K562 (cell line): ENCODE results near the gene ZFAND3. TPM values are rescaled to one million over a fixed set of nuclear protein-coding genes. Genes with fewer than 3 reads are reported as not detected.

Experiments used
- ATAC-seq: fragments of 200-7000 bp; cut with Tn5 transposase; 3 replicates; pipeline ENCODE4 v1.9.1; 2020; ENCODE audit warnings: moderate library complexity
- BruUV-seq: library from RNA; stranded (reverse); fragments of 400-500 nt; replicated peaks from 2 replicates; lab custom pipeline; 2021; lab: Mats Ljungman, UMichigan
- CTCF ChIA-PET: fragments of 300-600 bp; formaldehyde crosslinking; extraction: SDS; loops from one replicate; lab custom pipeline; 2021; ENCODE audit warnings: low intra/inter-chr PET ratio; lab: Yijun Ruan, JAX
- POLR2A ChIA-PET: fragments of 300-600, 350-650 bp; sonication (Branson Sonifier 250); formaldehyde crosslinking; extraction: SDS; loops from one replicate; lab custom pipeline; 2021; ENCODE audit warnings: antibody characterized with exemption, inconsistent platforms; lab: Yijun Ruan, JAX
- DNase-seq, 4 experiments: peaks; one replicate each; pipeline versions ENCODE4 v3.0.0 to v3.0.0-alpha.2; 2011 to 2018; ENCODE audit warnings: low spot score in 3 of 4, mixed read lengths in 3 of 4; ENCODE audit errors: extremely low read depth in 1 of 4
- FAIRE-seq: peaks from 2 replicates; lab custom pipeline; 2011; peaks lifted over from hg19 to GRCh38; lab: Jason Lieb, UNC
- H2AFZ ChIP-seq: 2 replicates; pipeline ENCODE4 v1.6.0; 2011; ENCODE audit warnings: low read depth, low read length, control low read depth, inconsistent platforms
- H3K27ac ChIP-seq: fragments of 200-600 bp; 3 replicates; pipeline ENCODE4 v1.8.0; 2011; ENCODE audit warnings: low read depth, mild to moderate bottlenecking, control low read depth, inconsistent platforms, low read length, moderate library complexity, mixed read lengths; ENCODE audit errors: extremely low read depth
- H3K27me3 ChIP-seq, 2 experiments: fragments of 300-600 bp in 1 of 2; 2 replicates in 1 of 2; 3 replicates in 1 of 2; pipeline versions ENCODE4 v1.6.0 to v1.8.0; 2011; ENCODE audit warnings: inconsistent platforms in 2 of 2, low read length in 2 of 2, mild to moderate bottlenecking in 1 of 2, mixed read lengths in 1 of 2, moderate library complexity in 1 of 2; ENCODE audit not compliant: control insufficient read depth in 2 of 2, insufficient read depth in 2 of 2
- H3K36me3 ChIP-seq: fragments of 300-600 bp; 3 replicates; pipeline ENCODE4 v1.8.0; 2011; ENCODE audit warnings: mild to moderate bottlenecking, low read length, inconsistent platforms; ENCODE audit not compliant: control insufficient read depth, insufficient read depth
- H3K4me1 ChIP-seq, 2 experiments: fragments of 200-600 bp in 1 of 2; replicated peaks in 1 of 2; 2 replicates in 1 of 2; 3 replicates in 1 of 2; pipeline versions ENCODE4 v1.5.1 to v1.8.0; 2011; ENCODE audit warnings: inconsistent platforms in 2 of 2, low read length in 2 of 2, mild to moderate bottlenecking in 1 of 2, mixed read lengths in 1 of 2, moderate library complexity in 1 of 2; ENCODE audit not compliant: control insufficient read depth in 2 of 2, insufficient read depth in 2 of 2
- H3K4me2 ChIP-seq: 2 replicates; pipeline ENCODE4 v1.6.1; 2011; ENCODE audit warnings: low read length, control low read depth, inconsistent platforms, mixed read lengths; ENCODE audit not compliant: insufficient read depth
- H3K4me3 ChIP-seq: fragments of 200-600 bp; sonication (generic), shearing (Covaris generic); 2 replicates; pipeline ENCODE4 v1.5.1; 2016; ENCODE audit warnings: control low read depth, inconsistent platforms
- H3K79me2 ChIP-seq: fragments of 200-600 bp; 3 replicates; pipeline ENCODE4 v1.8.0; 2011; ENCODE audit warnings: low read length, inconsistent platforms; ENCODE audit not compliant: control insufficient read depth, insufficient read depth
- H3K9ac ChIP-seq, 2 experiments: 2 replicates each; pipeline versions ENCODE4 v1.6.0 to v1.6.1; 2011; ENCODE audit warnings: low read depth in 2 of 2, low read length in 2 of 2, control low read depth in 1 of 2, inconsistent platforms in 1 of 2, mild to moderate bottlenecking in 1 of 2, mixed read lengths in 1 of 2; ENCODE audit not compliant: insufficient read depth in 1 of 2
- H3K9me1 ChIP-seq: one replicate; pipeline ENCODE4 v1.6.0; 2011; ENCODE audit warnings: inconsistent platforms, mild to moderate bottlenecking, low read length, moderate library complexity; ENCODE audit not compliant: control insufficient read depth, insufficient read depth
- H3K9me3 ChIP-seq: replicated peaks from 2 replicates; pipeline ENCODE4 v1.5.1; 2011; ENCODE audit warnings: low read depth, low read length, inconsistent platforms; ENCODE audit not compliant: control insufficient read depth, insufficient read depth
- H4K20me1 ChIP-seq: replicated peaks from 2 replicates; pipeline ENCODE4 v1.6.1; 2011; ENCODE audit warnings: low read length, inconsistent platforms, mixed read lengths; ENCODE audit not compliant: control insufficient read depth, insufficient read depth
- FOXJ2 ChIP-seq: fragments of 200-800 bp; sonication (Bioruptor generic); IDR thresholded peaks from 2 replicates; pipeline ENCODE4 v1.6.1; 2016; ENCODE audit warnings: missing genetic modification characterization, missing compliant biosample characterization
- HNRNPH1 ChIP-seq: fragments of 200-400 bp; formaldehyde crosslinking; optimal IDR thresholded peaks from 2 replicates; pipeline ENCODE3; 2017; ENCODE audit warnings: low read depth, mild to moderate bottlenecking, low read length, moderate library complexity
- KAT7 ChIP-seq: sonication (generic); formaldehyde crosslinking; IDR thresholded peaks from 2 replicates; pipeline ENCODE4 v1.8.0; 2022; ENCODE audit warnings: missing genetic modification reagents, mild to moderate bottlenecking, borderline replicate concordance
- NFYB ChIP-seq: IDR thresholded peaks from 2 replicates; pipeline ENCODE4 v1.6.1; 2011; ENCODE audit warnings: mild to moderate bottlenecking, moderate library complexity; ENCODE audit not compliant: insufficient read length; ENCODE audit errors: extremely low read depth
- POLR3G ChIP-seq: IDR thresholded peaks from 2 replicates; pipeline ENCODE4 v1.6.1; 2011; ENCODE audit not compliant: insufficient read length, insufficient replicate concordance; ENCODE audit errors: extremely low read depth
- SAP30 ChIP-seq: fragments of 200-600 bp; sonication (generic); IDR thresholded peaks from 2 replicates; pipeline ENCODE4 v1.6.1; 2012; ENCODE audit warnings: borderline replicate concordance, low read depth, mild to moderate bottlenecking, moderate library complexity, low read length, control low read depth, inconsistent platforms; ENCODE audit not compliant: insufficient read depth, poor library complexity, severe bottlenecking
- SMAD4 ChIP-seq: fragments of 250-450 bp; sonication (Bioruptor Pico); conservative IDR thresholded peaks from 2 replicates; pipeline ENCODE4 v1.8.0; 2021; ENCODE audit warnings: inconsistent platforms, mild to moderate bottlenecking, moderate library complexity
- TAL1 ChIP-seq: fragments of 450-650 bp; IDR thresholded peaks from 2 replicates; pipeline ENCODE4 v1.6.1; 2016; ENCODE audit warnings: mild to moderate bottlenecking
- ZNF12 ChIP-seq: sonication (generic); formaldehyde crosslinking; IDR thresholded peaks from 2 replicates; pipeline ENCODE4 v1.4.0; 2020; ENCODE audit warnings: mild to moderate bottlenecking, missing genetic modification reagents
- ZNF146 ChIP-seq: IDR thresholded peaks from one replicate; pipeline ENCODE4 v1.6.1; 2018; ENCODE audit warnings: missing compliant biosample characterization; ENCODE audit not compliant: unreplicated experiment
- ZNF224 ChIP-seq: sonication (generic); formaldehyde crosslinking; IDR thresholded peaks from 2 replicates; pipeline ENCODE4 v1.8.0; 2022; ENCODE audit warnings: mild to moderate bottlenecking, missing genetic modification reagents
- in situ Hi-C: fragments of 300-500 bp; cut with MboI; formaldehyde crosslinking; loops from 4 replicates; pipeline ENCODE4 v1.15.0; 2018; ENCODE audit warnings: inconsistent platforms, mixed read lengths
- intact Hi-C: fragments of 100-400 bp; cut with micrococcal nuclease; formaldehyde crosslinking; loops from 2 replicates; pipeline ENCODE4 v1.14.2; 2022
- polyA plus RNA-seq, 8 experiments: library from polyadenylated mRNA; depleted of rRNA in 4 of 8; stranded (reverse) in 5 of 8; unstranded in 3 of 8; fragments of >200 nt; fragmentation: Nextera tagmentation in 2 of 8; fragmentation: Illumina TruSeq in 1 of 8; extraction: Ambion mirVana in 2 of 8; extraction: Trizol in 1 of 8; gene quantifications; 2 replicates each; pipeline versions ENCODE4 v1.2.1 to v1.2.3, GENCODE V29; 2011 to 2014; ENCODE audit warnings: inconsistent platforms in 1 of 8, missing spikeins in 1 of 8
- total RNA-seq, 7 experiments: library from RNA; depleted of rRNA in 6 of 7; stranded (reverse); fragments of >200 nt in 6 of 7; fragmentation: Illumina TruSeq in 2 of 7; extraction: Trizol in 2 of 7; gene quantifications; 2 replicates each; pipeline versions ENCODE4 v1.2.1 to v1.2.3, GENCODE V29; 2011 to 2021; ENCODE audit warnings: low replicate concordance in 1 of 7
- TF ChIP-seq, protein P1 (sequence below), 2 experiments: IDR thresholded peaks; 2 replicates each; pipeline ENCODE4 v1.6.1; 2011; ENCODE audit warnings: borderline replicate concordance in 1 of 2, control low read depth in 1 of 2, low read depth in 1 of 2, low read length in 1 of 2, mild to moderate bottlenecking in 1 of 2, mixed read lengths in 1 of 2, moderate library complexity in 1 of 2; ENCODE audit not compliant: insufficient read depth in 1 of 2, insufficient read length in 1 of 2, poor library complexity in 1 of 2, severe bottlenecking in 1 of 2; ENCODE audit errors: extremely low read depth in 1 of 2
- TF ChIP-seq, protein P2 (sequence below): fragments of 450-650 bp; IDR thresholded peaks from 2 replicates; pipeline ENCODE4 v1.6.1; 2016; ENCODE audit warnings: low read depth, mild to moderate bottlenecking, moderate library complexity

ZFAND3 gene
- total and polyA plus RNA-seq, 9 of the 15 experiments (the other 6 are each of a cell fraction or from before 2014, with no cell fraction given): 0.81 to 26.6 (median 11.8) TPM

DNA sequence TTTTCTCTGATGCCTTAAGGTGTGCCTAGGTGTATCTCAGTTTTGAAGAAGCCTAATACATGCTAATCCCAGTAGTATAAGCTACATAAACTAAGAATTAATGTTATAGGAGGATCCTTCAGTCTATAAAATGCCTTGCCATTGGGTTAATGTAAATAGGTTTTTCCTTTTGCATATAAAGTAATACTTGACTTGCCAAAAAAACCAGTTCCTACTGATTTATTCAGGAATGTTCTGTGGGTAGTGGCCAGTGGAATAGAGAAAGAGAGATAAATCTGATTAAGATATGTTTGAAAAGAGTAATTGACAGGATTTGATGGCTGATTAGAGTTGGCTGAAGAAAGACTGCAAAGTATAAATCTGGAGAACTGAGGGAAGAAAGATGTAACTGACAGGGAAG, 273.4 kb downstream of the ZFAND3 start:
- FAIRE-seq: no peak
- peaks cover 2 to 5% of the 10 kb centered on the region in 2 experiments; a peak in 2 of 5 replicates for H3K4me1 ChIP-seq
- intact Hi-C loops: no loop called here
- no peak for TF ChIP-seq SAP30
- TF ChIP-seq HNRNPH1: no peak
- TF ChIP-seq, protein P1, sequence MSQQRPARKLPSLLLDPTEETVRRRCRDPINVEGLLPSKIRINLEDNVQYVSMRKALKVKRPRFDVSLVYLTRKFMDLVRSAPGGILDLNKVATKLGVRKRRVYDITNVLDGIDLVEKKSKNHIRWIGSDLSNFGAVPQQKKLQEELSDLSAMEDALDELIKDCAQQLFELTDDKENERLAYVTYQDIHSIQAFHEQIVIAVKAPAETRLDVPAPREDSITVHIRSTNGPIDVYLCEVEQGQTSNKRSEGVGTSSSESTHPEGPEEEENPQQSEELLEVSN (IDR thresholded peaks at IDR 0.05; ENCODE audit: borderline replicate concordance in 1 of 2, extremely low read depth in 1 of 2, insufficient read depth in 1 of 2, insufficient read length in 1 of 2, low read depth in 1 of 2, low read length in 1 of 2, poor library complexity in 1 of 2, severe bottlenecking in 1 of 2): no peak
- no peak for TF ChIP-seq FOXJ2 (tag)
- no peak for TF ChIP-seq POLR3G
- TF ChIP-seq ZNF146 (CRISPR knock-in tag): no peak
- TF ChIP-seq, protein P2, sequence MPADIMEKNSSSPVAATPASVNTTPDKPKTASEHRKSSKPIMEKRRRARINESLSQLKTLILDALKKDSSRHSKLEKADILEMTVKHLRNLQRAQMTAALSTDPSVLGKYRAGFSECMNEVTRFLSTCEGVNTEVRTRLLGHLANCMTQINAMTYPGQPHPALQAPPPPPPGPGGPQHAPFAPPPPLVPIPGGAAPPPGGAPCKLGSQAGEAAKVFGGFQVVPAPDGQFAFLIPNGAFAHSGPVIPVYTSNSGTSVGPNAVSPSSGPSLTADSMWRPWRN: no peak
- TF ChIP-seq SMAD4: no peak
- TF ChIP-seq KAT7: no peak
- TF ChIP-seq ZNF12 (CRISPR knock-in tag): no peak
- TF ChIP-seq NFYB: no peak
- TF ChIP-seq TAL1: no peak
- no peak for TF ChIP-seq ZNF224 (CRISPR knock-in tag)
- TF ChIP-seq, all 486 proteins: peak for 0
- no TSS peak for BruUV-seq
- no peak overlapping the region for H2AFZ ChIP-seq
- in situ Hi-C loops: no loop called here
- no peaks in the 10 kb centered on the region for H3K27me3 ChIP-seq
- no peak for ATAC-seq
- H4K20me1 ChIP-seq: no peaks in the 10 kb centered on the region
- no peak for DNase-seq
- H3K79me2 ChIP-seq: no peaks in the 10 kb centered on the region
- CTCF ChIA-PET: no interaction called here
- no peaks in the 10 kb centered on the region for H3K9me1 ChIP-seq
- H3K4me3 ChIP-seq: no peak overlapping the region
- no peak overlapping the region for H3K4me2 ChIP-seq
- POLR2A ChIA-PET: no interaction called here
- no peak overlapping the region for H3K9ac ChIP-seq
- H3K27ac ChIP-seq: no peak overlapping the region
- H3K9me3 ChIP-seq: no peaks in the 10 kb centered on the region
- H3K36me3 ChIP-seq: no peaks in the 10 kb centered on the region
